Measurements from ENCODE around the gene GAS5.

The GAS5 gene

DNA sequence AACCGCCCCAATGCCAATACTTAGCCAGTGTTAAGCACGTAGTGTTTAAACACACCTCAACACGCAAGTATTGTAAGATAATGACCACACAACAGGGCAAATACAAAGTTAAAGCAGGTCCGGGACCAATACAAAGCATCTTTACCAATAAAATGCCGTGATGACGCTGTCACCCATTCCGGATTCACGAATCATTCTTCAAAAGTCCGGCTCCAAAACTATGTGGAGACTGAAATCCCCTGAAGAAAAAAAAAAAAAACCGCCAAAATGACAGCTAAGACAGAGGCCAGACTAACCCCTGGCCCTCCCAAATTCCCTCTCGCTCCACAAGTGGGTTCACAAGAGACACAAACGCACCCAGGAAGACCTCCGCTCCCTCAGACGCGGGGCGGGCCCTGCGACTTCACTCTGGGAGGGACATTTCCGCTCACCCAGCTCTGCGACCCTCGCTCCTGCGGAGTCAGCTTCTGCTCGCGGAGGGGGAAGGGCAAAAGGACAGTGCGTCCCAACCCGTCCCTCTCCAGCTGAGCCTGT is 43.9 kb downstream of the GAS5 start:
- no peak for DNase-seq

DNA sequence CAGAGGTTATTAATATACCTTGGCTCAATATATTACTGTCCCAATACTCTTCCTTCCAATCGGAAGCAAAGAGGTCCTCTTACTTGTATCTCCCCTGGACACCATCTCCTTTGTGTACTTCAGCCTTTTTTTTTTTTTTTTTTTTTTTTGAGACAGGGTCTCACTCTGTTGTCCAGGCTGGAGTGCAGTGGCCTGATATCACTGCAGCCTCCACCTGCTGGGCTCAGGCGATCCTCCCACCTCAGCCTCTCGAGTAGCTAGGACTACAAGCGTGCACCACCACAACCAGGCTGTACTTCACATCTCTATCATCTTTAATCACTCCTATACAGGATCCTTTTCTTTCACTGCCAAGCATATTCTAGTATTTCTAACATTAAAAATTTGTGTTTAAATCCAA is 46.1 kb downstream of the GAS5 start:
- no peak for DNase-seq

DNA sequence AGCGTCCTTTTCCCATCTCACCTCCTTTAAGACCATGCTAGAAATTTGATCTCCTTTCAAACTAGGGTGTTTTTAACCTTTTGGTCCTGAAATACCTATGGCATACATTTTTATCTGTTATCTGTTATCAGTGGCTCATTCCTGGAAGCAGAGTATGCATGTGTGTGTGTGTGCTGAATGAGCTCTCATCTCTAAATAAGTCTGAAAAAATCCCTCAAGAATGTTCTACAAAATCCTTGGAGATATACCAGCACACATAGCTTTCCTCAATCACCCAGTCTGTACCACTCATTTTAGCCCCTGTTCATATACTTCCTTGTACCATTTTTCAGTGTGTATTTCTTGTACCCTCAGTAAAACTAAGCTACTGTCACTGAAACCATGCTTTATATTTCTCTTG is 49.3 kb downstream of the GAS5 start:
- DNase-seq, result no peak

All from GDM1 (cell line).